DOHH2 (cell line): ENCODE data around the gene ROBO2.

Experiments
- H3F3A ChIP-seq: fragments of 200-600 bp; sonication (generic), shearing (Covaris generic); 2 replicates; pipeline ENCODE4 v1.6.0; 2016; ENCODE audit warnings: antibody characterized with exemption, mild to moderate bottlenecking; ENCODE audit not compliant: control insufficient read depth, insufficient read depth
- H3K27ac ChIP-seq: fragments of 200-600 bp; sonication (generic); 2 replicates; pipeline ENCODE4 v1.5.1; 2014; ENCODE audit warnings: low read depth, mild to moderate bottlenecking, low read length, moderate library complexity
- H3K27me3 ChIP-seq: fragments of 200-600 bp; sonication (generic); 2 replicates; pipeline ENCODE4 v1.6.1; 2014; ENCODE audit warnings: mild to moderate bottlenecking, low read length, mixed read lengths; ENCODE audit not compliant: control insufficient read depth
- H3K36me3 ChIP-seq: fragments of 200-600 bp; sonication (generic); 2 replicates; pipeline ENCODE4 v1.6.1; 2014; ENCODE audit warnings: mild to moderate bottlenecking, low read length, moderate library complexity, mixed read lengths; ENCODE audit not compliant: control insufficient read depth
- H3K4me1 ChIP-seq: fragments of 200-600 bp; sonication (generic); 2 replicates; pipeline ENCODE4 v1.6.1; 2014; ENCODE audit warnings: mild to moderate bottlenecking, low read length, mixed read lengths; ENCODE audit not compliant: control insufficient read depth
- H3K4me2 ChIP-seq: fragments of 200-600 bp; sonication (generic); 2 replicates; pipeline ENCODE4 v1.6.0; 2014; ENCODE audit warnings: mild to moderate bottlenecking, low read length, moderate library complexity
- H3K4me3 ChIP-seq: fragments of 200-600 bp; sonication (generic); 2 replicates; pipeline ENCODE4 v1.5.1; 2014; ENCODE audit warnings: mild to moderate bottlenecking, low read length, mixed read lengths
- H3K79me2 ChIP-seq: fragments of 200-600 bp; sonication (generic); 2 replicates; pipeline ENCODE4 v1.6.1; 2014; ENCODE audit warnings: mild to moderate bottlenecking, low read length, mixed read lengths; ENCODE audit not compliant: control insufficient read depth
- H3K9me2 ChIP-seq: fragments of 200-600 bp; sonication (generic); replicated peaks from 2 replicates; pipeline ENCODE4 v1.6.1; 2014; ENCODE audit warnings: mild to moderate bottlenecking, low read length, mixed read lengths; ENCODE audit not compliant: control insufficient read depth
- H3K9me3 ChIP-seq: fragments of 200-600 bp; sonication (generic); 2 replicates; pipeline ENCODE4 v1.6.1; 2014; ENCODE audit warnings: antibody characterized with exemption, low read length, mixed read lengths; ENCODE audit not compliant: control insufficient read depth, insufficient read depth
- H4K20me1 ChIP-seq: fragments of 200-600 bp; sonication (generic); 2 replicates; pipeline ENCODE4 v1.6.0; 2014; ENCODE audit warnings: low read depth, mild to moderate bottlenecking, antibody characterized with exemption, low read length, moderate library complexity; ENCODE audit not compliant: control insufficient read depth, insufficient read depth
- EZH2phosphoT487 ChIP-seq: fragments of 200-600 bp; sonication (generic); IDR thresholded peaks from 2 replicates; pipeline ENCODE4 v1.6.1; 2017; ENCODE audit warnings: borderline replicate concordance, mild to moderate bottlenecking, antibody characterized with exemption, low read length, moderate library complexity, mixed read lengths
- TF ChIP-seq, protein P1 (sequence below): fragments of 200-600 bp; sonication (generic); IDR thresholded peaks from one replicate; pipeline ENCODE4 v1.5.1; 2014; ENCODE audit warnings: antibody characterized with exemption, mild to moderate bottlenecking, low read depth, low read length; ENCODE audit not compliant: poor library complexity, severe bottlenecking

The ROBO2 gene

DNA sequence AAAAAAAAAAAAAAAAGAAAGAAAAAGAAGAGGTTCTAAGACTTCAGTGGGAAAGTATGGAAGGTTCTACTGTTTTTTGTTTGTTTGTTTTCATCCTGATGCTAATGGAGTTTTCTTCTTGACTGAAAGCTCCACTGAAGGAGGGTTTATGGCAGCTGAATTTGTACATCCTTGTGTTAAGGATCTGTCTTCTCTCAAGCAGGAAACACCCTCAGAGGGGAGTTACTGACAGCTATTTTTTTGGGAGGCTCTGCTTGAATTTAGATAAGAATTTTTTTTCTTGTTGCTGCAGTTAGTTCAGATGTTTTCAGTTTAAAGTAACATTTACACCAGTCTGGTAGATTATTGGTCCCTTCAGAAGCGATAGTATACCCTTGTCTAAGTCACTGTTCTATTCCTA, 325.3 kb downstream of the ROBO2 start:
- Histone ChIP-seq H3K27ac (no peak overlapping the region), H3K4me1 (no peaks in the 10 kb centered on the region), H3K4me3 (no peak overlapping the region), H3K79me2 (no peaks in the 10 kb centered on the region), H3K27me3 (no peaks in the 10 kb centered on the region), H4K20me1 (no peaks in the 10 kb centered on the region), H3K4me2 (no peak overlapping the region), H3K9me3 (no peaks in the 10 kb centered on the region), H3F3A (no peaks in the 10 kb centered on the region), H3K9me2 (no peaks in the 10 kb centered on the region), H3K36me3 (no peaks in the 10 kb centered on the region)
- no peak for TF ChIP-seq EZH2phosphoT487
- TF ChIP-seq, protein P1, sequence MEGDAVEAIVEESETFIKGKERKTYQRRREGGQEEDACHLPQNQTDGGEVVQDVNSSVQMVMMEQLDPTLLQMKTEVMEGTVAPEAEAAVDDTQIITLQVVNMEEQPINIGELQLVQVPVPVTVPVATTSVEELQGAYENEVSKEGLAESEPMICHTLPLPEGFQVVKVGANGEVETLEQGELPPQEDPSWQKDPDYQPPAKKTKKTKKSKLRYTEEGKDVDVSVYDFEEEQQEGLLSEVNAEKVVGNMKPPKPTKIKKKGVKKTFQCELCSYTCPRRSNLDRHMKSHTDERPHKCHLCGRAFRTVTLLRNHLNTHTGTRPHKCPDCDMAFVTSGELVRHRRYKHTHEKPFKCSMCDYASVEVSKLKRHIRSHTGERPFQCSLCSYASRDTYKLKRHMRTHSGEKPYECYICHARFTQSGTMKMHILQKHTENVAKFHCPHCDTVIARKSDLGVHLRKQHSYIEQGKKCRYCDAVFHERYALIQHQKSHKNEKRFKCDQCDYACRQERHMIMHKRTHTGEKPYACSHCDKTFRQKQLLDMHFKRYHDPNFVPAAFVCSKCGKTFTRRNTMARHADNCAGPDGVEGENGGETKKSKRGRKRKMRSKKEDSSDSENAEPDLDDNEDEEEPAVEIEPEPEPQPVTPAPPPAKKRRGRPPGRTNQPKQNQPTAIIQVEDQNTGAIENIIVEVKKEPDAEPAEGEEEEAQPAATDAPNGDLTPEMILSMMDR, result no peak

DNA sequence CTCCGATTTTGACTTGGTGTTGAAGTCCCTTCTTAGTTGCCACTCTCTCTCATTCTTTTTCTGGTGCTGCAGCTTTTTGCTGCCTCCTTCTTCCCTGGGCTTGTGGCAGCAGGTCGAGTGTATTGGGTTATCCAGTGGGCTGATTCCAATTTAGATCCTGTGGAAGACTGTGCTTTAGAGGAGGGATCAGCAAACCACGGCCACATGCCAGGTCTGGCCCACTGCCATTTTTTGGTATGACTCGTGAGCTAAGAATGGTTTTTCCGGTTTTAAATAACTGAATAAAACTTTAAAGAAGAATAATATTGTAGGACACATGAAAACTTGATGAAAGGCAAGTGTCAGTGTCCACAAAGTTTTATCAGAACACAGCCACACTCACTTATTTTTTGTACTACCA, 330.5 kb downstream of the ROBO2 start:
- Histone ChIP-seq H3K4me1 (no peaks in the 10 kb centered on the region), H3K9me2 (no peaks in the 10 kb centered on the region), H3K9me3 (no peaks in the 10 kb centered on the region), H3F3A (no peaks in the 10 kb centered on the region), H3K27ac (no peak overlapping the region), H4K20me1 (no peaks in the 10 kb centered on the region), H3K79me2 (no peaks in the 10 kb centered on the region), H3K4me2 (no peak overlapping the region), H3K27me3 (no peaks in the 10 kb centered on the region), H3K36me3 (no peaks in the 10 kb centered on the region), H3K4me3 (no peak overlapping the region)
- TF ChIP-seq, protein P1, result no peak
- no peak for TF ChIP-seq EZH2phosphoT487

DNA sequence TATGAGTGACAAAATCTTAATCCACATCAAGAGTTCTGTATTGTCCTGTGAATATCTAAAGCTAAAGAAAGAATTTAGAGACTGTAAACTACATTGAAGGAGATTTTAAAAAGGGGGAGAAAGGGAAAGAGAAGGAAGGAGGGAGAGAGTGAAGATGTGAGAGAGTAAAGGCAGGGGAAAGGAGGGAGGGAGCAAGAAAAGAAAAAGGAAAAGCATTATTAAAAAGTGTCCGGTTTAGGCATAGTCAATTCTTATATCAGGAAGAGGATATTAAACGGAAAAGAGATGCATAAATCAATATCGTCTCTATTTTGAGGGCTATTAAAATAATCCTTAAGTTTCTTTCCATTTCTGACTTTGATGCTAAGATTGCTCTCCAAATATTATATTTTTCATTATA, 332.1 kb downstream of the ROBO2 start:
- H3K4me2 ChIP-seq, result no peak overlapping the region
- H3K9me2 ChIP-seq, result no peaks in the 10 kb centered on the region
- H4K20me1 ChIP-seq, result no peaks in the 10 kb centered on the region
- no peak overlapping the region for H3K4me3 ChIP-seq
- H3F3A ChIP-seq, result no peaks in the 10 kb centered on the region
- H3K27ac ChIP-seq, result no peak overlapping the region
- H3K79me2 ChIP-seq, result no peaks in the 10 kb centered on the region
- H3K36me3 ChIP-seq, result no peaks in the 10 kb centered on the region
- H3K4me1 ChIP-seq, result no peaks in the 10 kb centered on the region
- no peaks in the 10 kb centered on the region for H3K9me3 ChIP-seq
- TF ChIP-seq, protein P1, result no peak
- TF ChIP-seq EZH2phosphoT487, result no peak
- H3K27me3 ChIP-seq, result no peaks in the 10 kb centered on the region
